Measurements from ENCODE around the gene STRN4.

- TF ChIP-seq, protein P1, sequence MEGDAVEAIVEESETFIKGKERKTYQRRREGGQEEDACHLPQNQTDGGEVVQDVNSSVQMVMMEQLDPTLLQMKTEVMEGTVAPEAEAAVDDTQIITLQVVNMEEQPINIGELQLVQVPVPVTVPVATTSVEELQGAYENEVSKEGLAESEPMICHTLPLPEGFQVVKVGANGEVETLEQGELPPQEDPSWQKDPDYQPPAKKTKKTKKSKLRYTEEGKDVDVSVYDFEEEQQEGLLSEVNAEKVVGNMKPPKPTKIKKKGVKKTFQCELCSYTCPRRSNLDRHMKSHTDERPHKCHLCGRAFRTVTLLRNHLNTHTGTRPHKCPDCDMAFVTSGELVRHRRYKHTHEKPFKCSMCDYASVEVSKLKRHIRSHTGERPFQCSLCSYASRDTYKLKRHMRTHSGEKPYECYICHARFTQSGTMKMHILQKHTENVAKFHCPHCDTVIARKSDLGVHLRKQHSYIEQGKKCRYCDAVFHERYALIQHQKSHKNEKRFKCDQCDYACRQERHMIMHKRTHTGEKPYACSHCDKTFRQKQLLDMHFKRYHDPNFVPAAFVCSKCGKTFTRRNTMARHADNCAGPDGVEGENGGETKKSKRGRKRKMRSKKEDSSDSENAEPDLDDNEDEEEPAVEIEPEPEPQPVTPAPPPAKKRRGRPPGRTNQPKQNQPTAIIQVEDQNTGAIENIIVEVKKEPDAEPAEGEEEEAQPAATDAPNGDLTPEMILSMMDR (conservative IDR thresholded peaks at IDR 0.05 in 1 of 2, IDR thresholded peaks at IDR 0.05 in 1 of 2; ENCODE audit: low read depth in 1 of 2, low read length in 2 of 2), result no peak
- no peak for TF ChIP-seq EZH2 (IDR thresholded peaks at IDR 0.05; ENCODE audit: low read length, missing control alignments)
Measured at GRCh38 chr19:46742926-46743480, 3.2 kb downstream of the STRN4 start.

All from fibroblast of lung (primary cell).